Measurements from ENCODE around the gene PEX3. TPM values are rescaled to one million over a fixed set of nuclear protein-coding genes. Genes with fewer than 3 reads are reported as not detected.
A peak's percentile ranks its signal among the peaks of the same experiment; 100 is the strongest.

PEX3 gene
- total RNA-seq, 1 experiment from 2014 or later = 13.5 TPM

DNA sequence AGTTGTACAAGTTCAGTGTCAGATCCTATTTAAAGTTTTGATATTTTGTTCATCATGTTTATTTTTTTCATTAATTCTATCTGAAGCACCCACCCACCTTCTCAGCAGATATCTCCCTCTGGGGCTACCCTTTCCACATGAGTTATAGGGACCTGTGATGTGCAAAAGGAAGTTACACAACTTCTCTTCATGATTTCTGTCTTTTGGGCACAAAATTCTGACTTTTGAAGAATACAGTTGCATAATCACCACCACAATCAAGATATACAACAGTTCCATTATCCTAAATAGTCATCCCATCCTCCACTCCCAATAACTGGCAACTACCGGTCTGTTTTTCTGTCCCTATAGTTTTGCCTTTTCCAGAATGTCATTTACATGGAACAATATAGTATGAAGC lies 74.8 kb downstream of the PEX3 start:
- Mint-ChIP-seq H3K4me3 (no peak overlapping the region), H3K9me3 (0 out of 2 replicates have a peak, but pooled peaks cover 6% of the 10 kb centered on the region), H3K27ac (no peak overlapping the region), H3K27me3 (ENCODE audit: low read depth) (peaks cover 3% of the 10 kb centered on the region; the same call in 1 of the 2 replicates), H3K4me1 (peaks cover 10% of the 10 kb centered on the region), H3K36me3 (no peaks in the 10 kb centered on the region)
- ChIA-PET POLR2A (interaction anchor here (0.5 kb wide), 1 partner anchor 518 kb away, joined by 5 read pairs; no protein-coding TSS in a partner anchor), CTCF (interaction anchor here (1.0 kb wide), 1 partner anchor 12 kb away, joined by 3 read pairs; no protein-coding TSS in a partner anchor)
- no peak for ATAC-seq
- no peak for TF ChIP-seq JUN (CRISPR knock-in tag; IDR thresholded peaks at IDR 0.05)
- TF ChIP-seq PRRX2 (CRISPR knock-in tag; IDR thresholded peaks at IDR 0.05) = no peak
- DNase-seq (ENCODE audit: low spot score) = no peak

DNA sequence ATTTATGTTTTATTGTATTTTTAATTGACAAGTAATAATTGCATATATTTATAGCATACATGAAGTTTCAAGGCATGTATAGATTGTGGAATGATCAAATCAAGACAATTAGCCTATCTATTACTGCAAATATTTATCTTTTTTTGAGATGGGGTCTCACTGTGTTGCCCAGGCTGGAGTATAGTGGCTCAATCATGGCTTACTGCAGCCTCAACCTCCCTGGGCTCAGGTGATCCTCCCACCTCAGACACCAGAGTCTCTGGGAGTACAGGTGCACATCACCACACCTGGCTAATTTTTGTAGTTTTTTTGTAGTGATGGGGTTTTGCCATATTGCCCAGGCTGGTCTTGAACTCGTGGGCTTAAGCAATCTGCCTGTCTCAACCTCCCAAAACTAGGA lies 77.1 kb downstream of the PEX3 start:
- Mint-ChIP-seq H3K27me3 (ENCODE audit: low read depth) (no peaks in the 10 kb centered on the region), H3K27ac (no peak overlapping the region), H3K9me3 (0 out of 2 replicates have a peak, but pooled peaks cover 6% of the 10 kb centered on the region), H3K36me3 (no peaks in the 10 kb centered on the region), H3K4me3 (no peak overlapping the region), H3K4me1 (peaks cover 10% of the 10 kb centered on the region)
- DNase-seq (ENCODE audit: low spot score) (no peak), ATAC-seq (no peak)
- CTCF ChIA-PET = interaction anchor here (1.8 to 2.4 kb wide), 2 partner anchors 14 to 40 kb away, joined by 5 to 12 read pairs; no protein-coding TSS in a partner anchor
- POLR2A ChIA-PET = no interaction called here
- peak; percentile 70; the same call in 1 of the 2 replicates for TF ChIP-seq ZNF121 (CRISPR knock-in tag; IDR thresholded peaks at IDR 0.05)
- TF ChIP-seq, protein P1, sequence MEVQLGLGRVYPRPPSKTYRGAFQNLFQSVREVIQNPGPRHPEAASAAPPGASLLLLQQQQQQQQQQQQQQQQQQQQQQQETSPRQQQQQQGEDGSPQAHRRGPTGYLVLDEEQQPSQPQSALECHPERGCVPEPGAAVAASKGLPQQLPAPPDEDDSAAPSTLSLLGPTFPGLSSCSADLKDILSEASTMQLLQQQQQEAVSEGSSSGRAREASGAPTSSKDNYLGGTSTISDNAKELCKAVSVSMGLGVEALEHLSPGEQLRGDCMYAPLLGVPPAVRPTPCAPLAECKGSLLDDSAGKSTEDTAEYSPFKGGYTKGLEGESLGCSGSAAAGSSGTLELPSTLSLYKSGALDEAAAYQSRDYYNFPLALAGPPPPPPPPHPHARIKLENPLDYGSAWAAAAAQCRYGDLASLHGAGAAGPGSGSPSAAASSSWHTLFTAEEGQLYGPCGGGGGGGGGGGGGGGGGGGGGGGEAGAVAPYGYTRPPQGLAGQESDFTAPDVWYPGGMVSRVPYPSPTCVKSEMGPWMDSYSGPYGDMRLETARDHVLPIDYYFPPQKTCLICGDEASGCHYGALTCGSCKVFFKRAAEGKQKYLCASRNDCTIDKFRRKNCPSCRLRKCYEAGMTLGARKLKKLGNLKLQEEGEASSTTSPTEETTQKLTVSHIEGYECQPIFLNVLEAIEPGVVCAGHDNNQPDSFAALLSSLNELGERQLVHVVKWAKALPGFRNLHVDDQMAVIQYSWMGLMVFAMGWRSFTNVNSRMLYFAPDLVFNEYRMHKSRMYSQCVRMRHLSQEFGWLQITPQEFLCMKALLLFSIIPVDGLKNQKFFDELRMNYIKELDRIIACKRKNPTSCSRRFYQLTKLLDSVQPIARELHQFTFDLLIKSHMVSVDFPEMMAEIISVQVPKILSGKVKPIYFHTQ (CRISPR knock-in tag; IDR thresholded peaks at IDR 0.05) = no peak

DNA sequence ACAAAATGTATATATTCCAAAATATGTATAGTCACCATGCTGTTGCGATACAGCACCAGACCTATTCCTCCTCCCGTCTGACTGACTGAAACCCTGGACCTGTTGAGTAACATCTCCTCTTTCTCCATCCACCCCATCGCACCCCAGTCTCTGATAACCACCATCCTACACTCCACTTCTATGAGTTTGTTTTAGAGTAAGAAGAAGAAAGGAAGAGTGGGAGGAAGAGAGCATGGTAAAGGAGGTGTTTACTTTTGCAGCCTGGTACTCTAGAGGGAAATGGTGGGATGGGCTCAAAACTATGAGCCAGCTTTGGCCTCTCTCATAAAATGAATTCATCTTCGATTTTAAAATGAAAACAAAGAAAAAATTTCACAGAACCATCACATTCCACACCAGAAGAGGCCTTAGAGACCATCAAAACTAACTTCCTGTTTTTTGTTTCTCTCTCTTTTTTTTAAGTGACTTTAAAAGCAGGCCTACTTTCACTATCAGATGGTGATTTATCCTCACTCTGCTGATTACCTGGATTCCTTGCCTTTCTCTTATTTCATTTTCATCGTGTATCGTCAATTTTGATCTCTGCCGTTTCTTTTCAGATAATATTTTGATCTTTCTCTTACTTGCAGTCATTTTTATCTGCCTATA lies 77.7 kb downstream of the PEX3 start:
- no peak overlapping the region for H3K4me3 Mint-ChIP-seq
- no peaks in the 10 kb centered on the region for H3K36me3 Mint-ChIP-seq
- ATAC-seq = no peak
- no peak overlapping the region for H3K27ac Mint-ChIP-seq
- H3K27me3 Mint-ChIP-seq (ENCODE audit: low read depth) = no peaks in the 10 kb centered on the region
- H3K4me1 Mint-ChIP-seq = peaks cover 10% of the 10 kb centered on the region
- ChIA-PET POLR2A (no interaction called here), CTCF (interaction anchor here (0.6 to 2.4 kb wide), 4 partner anchors 9 to 43 kb away, joined by 3 to 12 read pairs (median 4); no protein-coding TSS in a partner anchor)
- DNase-seq (ENCODE audit: low spot score) = no peak
- 0 out of 2 replicates have a peak, but pooled peaks cover 6% of the 10 kb centered on the region for H3K9me3 Mint-ChIP-seq
- TF ChIP-seq, protein P2, sequence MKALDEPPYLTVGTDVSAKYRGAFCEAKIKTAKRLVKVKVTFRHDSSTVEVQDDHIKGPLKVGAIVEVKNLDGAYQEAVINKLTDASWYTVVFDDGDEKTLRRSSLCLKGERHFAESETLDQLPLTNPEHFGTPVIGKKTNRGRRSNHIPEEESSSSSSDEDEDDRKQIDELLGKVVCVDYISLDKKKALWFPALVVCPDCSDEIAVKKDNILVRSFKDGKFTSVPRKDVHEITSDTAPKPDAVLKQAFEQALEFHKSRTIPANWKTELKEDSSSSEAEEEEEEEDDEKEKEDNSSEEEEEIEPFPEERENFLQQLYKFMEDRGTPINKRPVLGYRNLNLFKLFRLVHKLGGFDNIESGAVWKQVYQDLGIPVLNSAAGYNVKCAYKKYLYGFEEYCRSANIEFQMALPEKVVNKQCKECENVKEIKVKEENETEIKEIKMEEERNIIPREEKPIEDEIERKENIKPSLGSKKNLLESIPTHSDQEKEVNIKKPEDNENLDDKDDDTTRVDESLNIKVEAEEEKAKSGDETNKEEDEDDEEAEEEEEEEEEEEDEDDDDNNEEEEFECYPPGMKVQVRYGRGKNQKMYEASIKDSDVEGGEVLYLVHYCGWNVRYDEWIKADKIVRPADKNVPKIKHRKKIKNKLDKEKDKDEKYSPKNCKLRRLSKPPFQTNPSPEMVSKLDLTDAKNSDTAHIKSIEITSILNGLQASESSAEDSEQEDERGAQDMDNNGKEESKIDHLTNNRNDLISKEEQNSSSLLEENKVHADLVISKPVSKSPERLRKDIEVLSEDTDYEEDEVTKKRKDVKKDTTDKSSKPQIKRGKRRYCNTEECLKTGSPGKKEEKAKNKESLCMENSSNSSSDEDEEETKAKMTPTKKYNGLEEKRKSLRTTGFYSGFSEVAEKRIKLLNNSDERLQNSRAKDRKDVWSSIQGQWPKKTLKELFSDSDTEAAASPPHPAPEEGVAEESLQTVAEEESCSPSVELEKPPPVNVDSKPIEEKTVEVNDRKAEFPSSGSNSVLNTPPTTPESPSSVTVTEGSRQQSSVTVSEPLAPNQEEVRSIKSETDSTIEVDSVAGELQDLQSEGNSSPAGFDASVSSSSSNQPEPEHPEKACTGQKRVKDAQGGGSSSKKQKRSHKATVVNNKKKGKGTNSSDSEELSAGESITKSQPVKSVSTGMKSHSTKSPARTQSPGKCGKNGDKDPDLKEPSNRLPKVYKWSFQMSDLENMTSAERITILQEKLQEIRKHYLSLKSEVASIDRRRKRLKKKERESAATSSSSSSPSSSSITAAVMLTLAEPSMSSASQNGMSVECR (CRISPR knock-in tag; IDR thresholded peaks at IDR 0.05; ENCODE audit: borderline replicate concordance) = no peak
- TF ChIP-seq, protein P3, sequence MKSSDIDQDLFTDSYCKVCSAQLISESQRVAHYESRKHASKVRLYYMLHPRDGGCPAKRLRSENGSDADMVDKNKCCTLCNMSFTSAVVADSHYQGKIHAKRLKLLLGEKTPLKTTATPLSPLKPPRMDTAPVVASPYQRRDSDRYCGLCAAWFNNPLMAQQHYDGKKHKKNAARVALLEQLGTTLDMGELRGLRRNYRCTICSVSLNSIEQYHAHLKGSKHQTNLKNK (CRISPR knock-in tag; IDR thresholded peaks at IDR 0.05) = no peak
- TF ChIP-seq ZNF396 (CRISPR knock-in tag; IDR thresholded peaks at IDR 0.05; ENCODE audit: borderline replicate concordance) = no peak
- no peak for TF ChIP-seq OVOL2 (CRISPR knock-in tag; IDR thresholded peaks at IDR 0.05; ENCODE audit: borderline replicate concordance)
- TF ChIP-seq, protein P4, sequence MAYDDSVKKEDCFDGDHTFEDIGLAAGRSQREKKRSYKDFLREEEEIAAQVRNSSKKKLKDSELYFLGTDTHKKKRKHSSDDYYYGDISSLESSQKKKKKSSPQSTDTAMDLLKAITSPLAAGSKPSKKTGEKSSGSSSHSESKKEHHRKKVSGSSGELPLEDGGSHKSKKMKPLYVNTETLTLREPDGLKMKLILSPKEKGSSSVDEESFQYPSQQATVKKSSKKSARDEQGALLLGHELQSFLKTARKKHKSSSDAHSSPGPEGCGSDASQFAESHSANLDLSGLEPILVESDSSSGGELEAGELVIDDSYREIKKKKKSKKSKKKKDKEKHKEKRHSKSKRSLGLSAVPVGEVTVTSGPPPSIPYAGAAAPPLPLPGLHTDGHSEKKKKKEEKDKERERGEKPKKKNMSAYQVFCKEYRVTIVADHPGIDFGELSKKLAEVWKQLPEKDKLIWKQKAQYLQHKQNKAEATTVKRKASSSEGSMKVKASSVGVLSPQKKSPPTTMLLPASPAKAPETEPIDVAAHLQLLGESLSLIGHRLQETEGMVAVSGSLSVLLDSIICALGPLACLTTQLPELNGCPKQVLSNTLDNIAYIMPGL (CRISPR knock-in tag; IDR thresholded peaks at IDR 0.05) = no peak
- TF ChIP-seq ESRRA (CRISPR knock-in tag; IDR thresholded peaks at IDR 0.05; ENCODE audit: borderline replicate concordance) = no peak
- TF ChIP-seq, protein P5, sequence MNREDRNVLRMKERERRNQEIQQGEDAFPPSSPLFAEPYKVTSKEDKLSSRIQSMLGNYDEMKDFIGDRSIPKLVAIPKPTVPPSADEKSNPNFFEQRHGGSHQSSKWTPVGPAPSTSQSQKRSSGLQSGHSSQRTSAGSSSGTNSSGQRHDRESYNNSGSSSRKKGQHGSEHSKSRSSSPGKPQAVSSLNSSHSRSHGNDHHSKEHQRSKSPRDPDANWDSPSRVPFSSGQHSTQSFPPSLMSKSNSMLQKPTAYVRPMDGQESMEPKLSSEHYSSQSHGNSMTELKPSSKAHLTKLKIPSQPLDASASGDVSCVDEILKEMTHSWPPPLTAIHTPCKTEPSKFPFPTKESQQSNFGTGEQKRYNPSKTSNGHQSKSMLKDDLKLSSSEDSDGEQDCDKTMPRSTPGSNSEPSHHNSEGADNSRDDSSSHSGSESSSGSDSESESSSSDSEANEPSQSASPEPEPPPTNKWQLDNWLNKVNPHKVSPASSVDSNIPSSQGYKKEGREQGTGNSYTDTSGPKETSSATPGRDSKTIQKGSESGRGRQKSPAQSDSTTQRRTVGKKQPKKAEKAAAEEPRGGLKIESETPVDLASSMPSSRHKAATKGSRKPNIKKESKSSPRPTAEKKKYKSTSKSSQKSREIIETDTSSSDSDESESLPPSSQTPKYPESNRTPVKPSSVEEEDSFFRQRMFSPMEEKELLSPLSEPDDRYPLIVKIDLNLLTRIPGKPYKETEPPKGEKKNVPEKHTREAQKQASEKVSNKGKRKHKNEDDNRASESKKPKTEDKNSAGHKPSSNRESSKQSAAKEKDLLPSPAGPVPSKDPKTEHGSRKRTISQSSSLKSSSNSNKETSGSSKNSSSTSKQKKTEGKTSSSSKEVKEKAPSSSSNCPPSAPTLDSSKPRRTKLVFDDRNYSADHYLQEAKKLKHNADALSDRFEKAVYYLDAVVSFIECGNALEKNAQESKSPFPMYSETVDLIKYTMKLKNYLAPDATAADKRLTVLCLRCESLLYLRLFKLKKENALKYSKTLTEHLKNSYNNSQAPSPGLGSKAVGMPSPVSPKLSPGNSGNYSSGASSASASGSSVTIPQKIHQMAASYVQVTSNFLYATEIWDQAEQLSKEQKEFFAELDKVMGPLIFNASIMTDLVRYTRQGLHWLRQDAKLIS (CRISPR knock-in tag; IDR thresholded peaks at IDR 0.05; ENCODE audit: borderline replicate concordance) = no peak
- TF ChIP-seq ZBTB21 (CRISPR knock-in tag; IDR thresholded peaks at IDR 0.05; ENCODE audit: borderline replicate concordance) = no peak
- TF ChIP-seq TP53 (CRISPR knock-in tag; IDR thresholded peaks at IDR 0.05) = no peak
- TF ChIP-seq, protein P1 (CRISPR knock-in tag; IDR thresholded peaks at IDR 0.05) = no peak

Measured in WTC11 (cell line).